HCT116 (cell line): ENCODE results near the gene KSR1. TPM values are rescaled to one million over a fixed set of nuclear protein-coding genes. Genes with fewer than 3 reads are reported as not detected.
A peak's percentile ranks its signal among the peaks of the same experiment; 100 is the strongest.
"Not testable (repeated sequence)": the region's sequence is repeated elsewhere in the genome, so short reads cannot be mapped to it uniquely, and the experiment has no call there.

ENCODE experiments used
- ATAC-seq: fragments of 200-7000 bp; cut with Tn5 transposase; 2 replicates; pipeline ENCODE4 v1.9.1; 2020; ENCODE audit warnings: mild to moderate bottlenecking, moderate library complexity
- BruUV-seq: library from RNA; stranded (reverse); fragments of 400-500 nt; replicated peaks from 2 replicates; lab custom pipeline; 2021; lab: Mats Ljungman, UMichigan
- CTCF ChIA-PET: fragments of 300-600 bp; sonication (Branson Sonifier 250); formaldehyde crosslinking; loops from one replicate; lab custom pipeline; 2021; ENCODE audit warnings: antibody characterized with exemption; lab: Charles Lee
- POLR2A ChIA-PET: fragments of 300-600, 350-600 bp; sonication (Branson Sonifier 250); formaldehyde crosslinking; loops from one replicate; lab custom pipeline; 2021; ENCODE audit warnings: antibody characterized with exemption; lab: Charles Lee
- RAD21 ChIA-PET, 2 experiments: fragments of 300-600 bp; sonication (Branson Sonifier 250); formaldehyde crosslinking; loops; one replicate each; lab custom pipeline; 2023; ENCODE audit warnings: low total read pairs in 2 of 2; ENCODE audit not compliant: uncharacterized antibody in 2 of 2, unreplicated experiment in 2 of 2, low non-redundant PET in 1 of 2; lab: Charles Lee
- DNase-seq: peaks from one replicate; pipeline ENCODE4 v3.0.0-alpha.2; 2010; ENCODE audit warnings: low read depth, low spot score
- H2AFZ ChIP-seq: fragments of 200-600 bp; shearing (Covaris generic), sonication (generic); 2 replicates; pipeline ENCODE4 v1.6.1; 2017; ENCODE audit warnings: low read depth, mixed run types, mixed read lengths, antibody characterized with exemption, low read length; ENCODE audit not compliant: poor library complexity, severe bottlenecking
- H3K27ac ChIP-seq: 2 replicates; pipeline ENCODE4 v1.5.1; 2012; ENCODE audit warnings: low read depth, low read length
- H3K27me3 ChIP-seq: fragments of 200-600 bp; sonication (generic); 2 replicates; pipeline ENCODE4 v1.6.1; 2016; ENCODE audit warnings: mixed run types, low read length, mixed read lengths; ENCODE audit not compliant: insufficient read depth
- H3K36me3 ChIP-seq, 2 experiments: fragments of 200-500 bp in 1 of 2; fragments of 200-600 bp in 1 of 2; sonication (Bioruptor generic) in 1 of 2; sonication (generic) in 1 of 2; 2 replicates each; pipeline versions ENCODE4 v1.5.1 to v1.6.1; 2014 to 2016; ENCODE audit warnings: low read length in 2 of 2, inconsistent platforms in 1 of 2, mixed read lengths in 1 of 2, mixed run types in 1 of 2; ENCODE audit not compliant: insufficient read depth in 2 of 2, control insufficient read depth in 1 of 2
- H3K4me1 ChIP-seq, 2 experiments: fragments of 200-600 bp in 1 of 2; sonication (generic) in 1 of 2; 2 replicates each; pipeline versions ENCODE4 v1.5.1 to v1.6.1; 2012 to 2017; ENCODE audit warnings: low read length in 2 of 2, inconsistent platforms in 1 of 2, mild to moderate bottlenecking in 1 of 2, mixed read lengths in 1 of 2, mixed run types in 1 of 2, moderate library complexity in 1 of 2; ENCODE audit not compliant: insufficient read depth in 2 of 2, control insufficient read depth in 1 of 2
- H3K4me2 ChIP-seq: fragments of 200-600 bp; sonication (generic); 2 replicates; pipeline ENCODE4 v1.6.1; 2017; ENCODE audit warnings: mixed run types, low read length, mixed read lengths
- H3K4me3 ChIP-seq, 2 experiments: fragments of 200-600 bp in 1 of 2; sonication (generic) in 1 of 2; replicated peaks in 1 of 2; 2 replicates each; pipeline ENCODE4 v1.5.1; 2011 to 2016; ENCODE audit warnings: low read length in 2 of 2, control low read depth in 1 of 2, low read depth in 1 of 2, mild to moderate bottlenecking in 1 of 2, mixed read lengths in 1 of 2, mixed run types in 1 of 2
- H3K79me2 ChIP-seq: fragments of 200-600 bp; sonication (generic); 2 replicates; pipeline ENCODE4 v1.6.1; 2017; ENCODE audit warnings: mild to moderate bottlenecking, mixed run types, low read length, moderate library complexity, mixed read lengths; ENCODE audit not compliant: insufficient read depth
- H3K9ac ChIP-seq: fragments of 200-600 bp; sonication (generic); 2 replicates; pipeline ENCODE4 v1.6.1; 2016; ENCODE audit warnings: low read length, mixed read lengths
- H3K9me2 ChIP-seq: fragments of 200-600 bp; sonication (generic), shearing (Covaris generic); 2 replicates; pipeline ENCODE4 v1.6.1; 2017; ENCODE audit warnings: mixed run types, mild to moderate bottlenecking, moderate library complexity; ENCODE audit not compliant: insufficient read depth
- H3K9me3 ChIP-seq, 2 experiments: fragments of 200-500 bp in 1 of 2; fragments of 200-600 bp in 1 of 2; sonication (Bioruptor generic) in 1 of 2; sonication (generic) in 1 of 2; 2 replicates each; pipeline ENCODE4 v1.6.1; 2014 to 2017; ENCODE audit warnings: low read length in 2 of 2, mixed read lengths in 2 of 2, inconsistent platforms in 1 of 2, low read depth in 1 of 2, mild to moderate bottlenecking in 1 of 2, mixed run types in 1 of 2, moderate library complexity in 1 of 2; ENCODE audit not compliant: control insufficient read depth in 1 of 2, insufficient read depth in 1 of 2
- H4K20me1 ChIP-seq: fragments of 200-600 bp; sonication (generic), shearing (Covaris generic); 2 replicates; pipeline ENCODE4 v1.6.1; 2017; ENCODE audit warnings: mixed run types, mild to moderate bottlenecking, moderate library complexity; ENCODE audit not compliant: insufficient read depth
- ELF1 ChIP-seq: IDR thresholded peaks from 2 replicates; pipeline ENCODE4 v1.6.1; 2012; ENCODE audit warnings: low read depth, borderline replicate concordance
- EZH2 ChIP-seq: fragments of 200-600 bp; sonication (generic); IDR thresholded peaks from 2 replicates; pipeline ENCODE4 v1.6.1; 2017; ENCODE audit warnings: antibody characterized with exemption, mixed run types
- JUND ChIP-seq: IDR thresholded peaks from 2 replicates; pipeline ENCODE4 v1.6.1; 2012
- POLR2A ChIP-seq: IDR thresholded peaks from 2 replicates; pipeline ENCODE4 v1.7.0; 2011; ENCODE audit warnings: borderline replicate concordance; ENCODE audit not compliant: insufficient read depth, insufficient read length; ENCODE audit errors: extremely low read depth
- RAD21 ChIP-seq: IDR thresholded peaks from 2 replicates; pipeline ENCODE4 v1.6.1; 2012; ENCODE audit warnings: low read depth, mild to moderate bottlenecking
- SP1 ChIP-seq: IDR thresholded peaks from 2 replicates; pipeline ENCODE4 v1.6.1; 2012; ENCODE audit warnings: low read depth
- SRF ChIP-seq: IDR thresholded peaks from 2 replicates; pipeline ENCODE4 v1.6.1; 2012; ENCODE audit warnings: low read depth
- ZFX ChIP-seq: fragments of 450-650 bp; IDR thresholded peaks from 2 replicates; pipeline ENCODE4 v1.6.1; 2017
- intact Hi-C: fragments of 100-400 bp; cut with micrococcal nuclease; formaldehyde crosslinking; loops from 2 replicates; pipeline ENCODE4 v1.10.0; 2022
- total RNA-seq: library from RNA; stranded (reverse); gene quantifications from one replicate; pipeline ENCODE4 v1.2.1, GENCODE V29; 2021; ENCODE audit not compliant: unreplicated experiment
- TF ChIP-seq, protein P1 (sequence below), 3 experiments: fragments of 200-600 bp in 1 of 3; sonication (generic) in 1 of 3; IDR thresholded peaks in 2 of 3; conservative IDR thresholded peaks in 1 of 3; 2 replicates each; pipeline ENCODE4 v1.5.1; 2012 to 2017; ENCODE audit warnings: low read depth in 2 of 3, low read length in 2 of 3, antibody characterized with exemption in 1 of 3, borderline replicate concordance in 1 of 3, control low read depth in 1 of 3, mild to moderate bottlenecking in 1 of 3, mixed read lengths in 1 of 3, mixed run types in 1 of 3, moderate library complexity in 1 of 3; ENCODE audit not compliant: insufficient read depth in 1 of 3
- TF ChIP-seq, protein P2 (sequence below): IDR thresholded peaks from 2 replicates; pipeline ENCODE4 v1.6.1; 2012; ENCODE audit warnings: low read depth
- TF ChIP-seq, protein P3 (sequence below): IDR thresholded peaks from 2 replicates; pipeline ENCODE4 v1.6.1; 2012

KSR1 gene
- total RNA-seq, 1 experiment from 2014 or later = 16.5 TPM

DNA sequence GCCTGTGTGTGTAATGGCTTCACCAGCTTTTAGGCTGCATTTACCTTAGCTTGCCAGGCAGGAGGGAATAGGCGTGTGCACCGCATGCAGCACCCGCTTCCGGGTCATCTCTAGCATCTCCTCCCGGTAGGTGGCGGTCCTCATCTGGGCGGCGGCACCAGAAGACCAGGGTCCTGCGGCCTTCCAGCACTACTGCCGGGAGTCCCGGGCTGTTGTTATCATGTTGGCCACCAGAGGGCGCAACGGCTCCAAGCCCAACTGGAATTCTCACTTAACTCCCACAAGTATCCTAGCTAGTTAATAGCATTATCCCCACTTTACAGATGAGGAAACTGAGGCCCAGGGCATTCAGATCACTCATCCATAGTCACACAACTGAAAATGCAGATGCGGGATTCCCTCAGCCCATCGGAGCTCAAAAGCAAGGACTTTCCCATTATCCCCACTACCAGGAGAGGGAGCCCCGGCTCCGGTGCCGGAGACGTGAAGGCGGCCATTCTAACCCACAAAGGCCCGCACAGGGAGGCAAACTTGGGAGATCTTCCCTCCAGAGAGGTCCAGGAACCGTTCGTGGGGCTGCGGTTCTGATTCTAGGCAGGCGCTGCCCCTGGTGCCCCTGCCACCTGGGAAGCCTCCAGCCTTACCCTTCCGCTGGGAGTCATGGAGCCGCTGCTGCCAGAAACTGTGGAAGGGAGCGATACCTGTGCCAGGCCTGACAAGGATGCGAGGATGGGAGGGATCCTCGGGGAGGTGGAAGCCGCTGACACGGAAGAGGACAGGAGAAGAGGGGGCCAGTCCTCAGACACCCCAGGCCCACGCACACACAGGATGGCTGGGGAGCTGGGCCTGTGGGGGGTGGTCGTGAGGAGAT lies 198.6 kb downstream of the KSR1 start (continued):
- TF ChIP-seq, protein P1, sequence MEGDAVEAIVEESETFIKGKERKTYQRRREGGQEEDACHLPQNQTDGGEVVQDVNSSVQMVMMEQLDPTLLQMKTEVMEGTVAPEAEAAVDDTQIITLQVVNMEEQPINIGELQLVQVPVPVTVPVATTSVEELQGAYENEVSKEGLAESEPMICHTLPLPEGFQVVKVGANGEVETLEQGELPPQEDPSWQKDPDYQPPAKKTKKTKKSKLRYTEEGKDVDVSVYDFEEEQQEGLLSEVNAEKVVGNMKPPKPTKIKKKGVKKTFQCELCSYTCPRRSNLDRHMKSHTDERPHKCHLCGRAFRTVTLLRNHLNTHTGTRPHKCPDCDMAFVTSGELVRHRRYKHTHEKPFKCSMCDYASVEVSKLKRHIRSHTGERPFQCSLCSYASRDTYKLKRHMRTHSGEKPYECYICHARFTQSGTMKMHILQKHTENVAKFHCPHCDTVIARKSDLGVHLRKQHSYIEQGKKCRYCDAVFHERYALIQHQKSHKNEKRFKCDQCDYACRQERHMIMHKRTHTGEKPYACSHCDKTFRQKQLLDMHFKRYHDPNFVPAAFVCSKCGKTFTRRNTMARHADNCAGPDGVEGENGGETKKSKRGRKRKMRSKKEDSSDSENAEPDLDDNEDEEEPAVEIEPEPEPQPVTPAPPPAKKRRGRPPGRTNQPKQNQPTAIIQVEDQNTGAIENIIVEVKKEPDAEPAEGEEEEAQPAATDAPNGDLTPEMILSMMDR (IDR thresholded peaks at IDR 0.05 in 2 of 3, conservative IDR thresholded peaks at IDR 0.05 in 1 of 3; ENCODE audit: borderline replicate concordance in 1 of 3, insufficient read depth in 1 of 3, low read depth in 2 of 3, low read length in 2 of 3) = peak; percentile 88 to 99 (median 99)
- TF ChIP-seq SP1 (no peak), POLR2A (no peak), ZFX (no peak), EZH2 (no peak), JUND (no peak), ELF1 (peak; percentile 78), SRF (no peak), RAD21 (peak; percentile 78)
- TF ChIP-seq, protein P2, sequence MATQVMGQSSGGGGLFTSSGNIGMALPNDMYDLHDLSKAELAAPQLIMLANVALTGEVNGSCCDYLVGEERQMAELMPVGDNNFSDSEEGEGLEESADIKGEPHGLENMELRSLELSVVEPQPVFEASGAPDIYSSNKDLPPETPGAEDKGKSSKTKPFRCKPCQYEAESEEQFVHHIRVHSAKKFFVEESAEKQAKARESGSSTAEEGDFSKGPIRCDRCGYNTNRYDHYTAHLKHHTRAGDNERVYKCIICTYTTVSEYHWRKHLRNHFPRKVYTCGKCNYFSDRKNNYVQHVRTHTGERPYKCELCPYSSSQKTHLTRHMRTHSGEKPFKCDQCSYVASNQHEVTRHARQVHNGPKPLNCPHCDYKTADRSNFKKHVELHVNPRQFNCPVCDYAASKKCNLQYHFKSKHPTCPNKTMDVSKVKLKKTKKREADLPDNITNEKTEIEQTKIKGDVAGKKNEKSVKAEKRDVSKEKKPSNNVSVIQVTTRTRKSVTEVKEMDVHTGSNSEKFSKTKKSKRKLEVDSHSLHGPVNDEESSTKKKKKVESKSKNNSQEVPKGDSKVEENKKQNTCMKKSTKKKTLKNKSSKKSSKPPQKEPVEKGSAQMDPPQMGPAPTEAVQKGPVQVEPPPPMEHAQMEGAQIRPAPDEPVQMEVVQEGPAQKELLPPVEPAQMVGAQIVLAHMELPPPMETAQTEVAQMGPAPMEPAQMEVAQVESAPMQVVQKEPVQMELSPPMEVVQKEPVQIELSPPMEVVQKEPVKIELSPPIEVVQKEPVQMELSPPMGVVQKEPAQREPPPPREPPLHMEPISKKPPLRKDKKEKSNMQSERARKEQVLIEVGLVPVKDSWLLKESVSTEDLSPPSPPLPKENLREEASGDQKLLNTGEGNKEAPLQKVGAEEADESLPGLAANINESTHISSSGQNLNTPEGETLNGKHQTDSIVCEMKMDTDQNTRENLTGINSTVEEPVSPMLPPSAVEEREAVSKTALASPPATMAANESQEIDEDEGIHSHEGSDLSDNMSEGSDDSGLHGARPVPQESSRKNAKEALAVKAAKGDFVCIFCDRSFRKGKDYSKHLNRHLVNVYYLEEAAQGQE = no peak
- TF ChIP-seq, protein P3, sequence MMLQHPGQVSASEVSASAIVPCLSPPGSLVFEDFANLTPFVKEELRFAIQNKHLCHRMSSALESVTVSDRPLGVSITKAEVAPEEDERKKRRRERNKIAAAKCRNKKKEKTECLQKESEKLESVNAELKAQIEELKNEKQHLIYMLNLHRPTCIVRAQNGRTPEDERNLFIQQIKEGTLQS = no peak
- TF ChIP-seq, all 23 proteins: peak for 5

DNA sequence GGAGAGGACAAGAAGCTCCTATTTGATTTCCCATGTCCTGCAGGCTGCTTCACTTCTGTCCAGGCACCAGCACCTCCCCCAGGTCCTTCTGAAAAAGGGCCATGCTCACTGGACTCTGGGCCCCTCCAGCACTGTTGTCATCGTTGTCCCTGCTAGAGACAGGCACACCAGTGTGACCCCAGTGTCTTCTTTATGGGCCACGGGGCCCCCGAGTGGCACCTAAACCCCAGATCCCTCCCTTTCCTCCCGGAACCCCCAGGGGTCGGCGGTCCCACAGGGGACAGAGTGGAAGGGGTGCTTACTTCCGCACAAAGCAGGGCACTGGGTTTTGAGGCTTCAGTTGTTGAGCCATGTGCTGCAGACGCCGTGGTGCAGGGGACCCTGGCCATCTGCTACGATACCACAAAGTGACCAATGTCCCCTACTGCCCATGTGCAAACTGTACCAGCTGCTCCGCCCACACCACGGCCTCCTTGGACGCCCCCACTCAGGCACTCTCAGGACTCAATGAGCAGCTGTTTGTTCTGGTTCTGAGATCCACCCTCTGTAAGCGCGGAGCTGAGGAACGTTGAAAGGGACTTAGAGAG lies 199.4 kb downstream of the KSR1 start:
- BruUV-seq, H3K9me2 ChIP-seq, H4K20me1 ChIP-seq, H3K4me1 ChIP-seq, H3K9ac ChIP-seq, H3K27ac ChIP-seq, H3K4me2 ChIP-seq, POLR2A ChIA-PET, H3K79me2 ChIP-seq, H3K4me3 ChIP-seq, H2AFZ ChIP-seq, H3K9me3 ChIP-seq, DNase-seq, H3K27me3 ChIP-seq, H3K36me3 ChIP-seq, ATAC-seq: not testable (repeated sequence)
- intact Hi-C loops = loop anchor here (2.0 kb wide), 1 partner anchor 225 kb away; no protein-coding TSS in a partner anchor
- ChIA-PET CTCF (interaction anchor here (1.0 to 3.1 kb wide), 12 partner anchors 11 to 419 kb away, joined by 3 to 76 read pairs (median 9); partner anchors contain the start of gene LYRM9), RAD21 (interaction anchor here (1.1 to 1.4 kb wide), 3 partner anchors 101 to 225 kb away, joined by 3 to 11 read pairs (median 9); no protein-coding TSS in a partner anchor)

DNA sequence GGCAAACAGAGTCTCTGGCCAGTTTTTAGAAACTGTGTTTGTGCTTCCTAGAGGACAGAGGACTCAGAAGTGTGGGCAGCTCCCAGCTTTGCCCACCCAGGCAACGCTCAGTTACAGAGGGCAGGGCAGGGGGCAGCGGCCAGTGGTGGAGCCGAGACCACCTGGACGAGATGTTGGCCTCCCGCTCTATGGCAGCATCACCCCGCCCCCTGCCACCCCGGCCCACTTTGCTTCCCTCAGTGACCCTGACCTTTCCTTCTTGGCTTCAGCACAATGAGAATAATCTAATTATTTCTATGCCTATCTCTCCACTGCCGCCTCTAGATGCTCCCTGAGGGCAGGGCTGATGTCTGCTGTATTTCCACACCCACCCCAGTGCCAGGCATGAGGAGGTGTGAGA lies 200.4 kb downstream of the KSR1 start:
- RAD21 ChIA-PET, BruUV-seq, DNase-seq, H3K27me3 ChIP-seq, H3K9ac ChIP-seq, H3K27ac ChIP-seq, POLR2A ChIA-PET, H3K36me3 ChIP-seq, H4K20me1 ChIP-seq, H2AFZ ChIP-seq, H3K9me2 ChIP-seq, H3K4me2 ChIP-seq, H3K79me2 ChIP-seq, H3K4me1 ChIP-seq, ATAC-seq, H3K9me3 ChIP-seq, H3K4me3 ChIP-seq, intact Hi-C loops: not testable (repeated sequence)
- CTCF ChIA-PET = interaction anchor here (1.9 to 2.8 kb wide), 2 partner anchors 100 kb away, joined by 15 to 76 read pairs; no protein-coding TSS in a partner anchor
